Endothelial cell of umbilical vein (primary cell): ENCODE results near the gene KCNJ16. TPM values are rescaled to one million over a fixed set of nuclear protein-coding genes. Genes with fewer than 3 reads are reported as not detected.

ENCODE experiments used
- BruUV-seq: library from RNA; stranded (reverse); fragments of 400-500 nt; replicated peaks from 2 replicates; lab custom pipeline; 2021; lab: Mats Ljungman, UMichigan
- CTCF ChIA-PET: fragments of 300-600, 350-600 bp; sonication (Branson Sonifier 250); formaldehyde crosslinking; loops from one replicate; lab custom pipeline; 2021; ENCODE audit warnings: antibody characterized with exemption, inconsistent platforms; lab: Charles Lee
- POLR2A ChIA-PET: fragments of 300-600, 350-600 bp; sonication (Branson Sonifier 250); formaldehyde crosslinking; loops from one replicate; lab custom pipeline; 2021; ENCODE audit warnings: antibody characterized with exemption, inconsistent platforms; lab: Charles Lee
- DNase-seq: peaks from one replicate; pipeline ENCODE4 v3.0.0-alpha.2; 2011; ENCODE audit warnings: low read depth, low spot score
- FAIRE-seq: peaks from 2 replicates; lab custom pipeline; 2011; peaks lifted over from hg19 to GRCh38; lab: Jason Lieb, UNC
- H2AFZ ChIP-seq: 2 replicates; pipeline ENCODE4 v1.6.0; 2012; ENCODE audit warnings: low read depth, low read length, control low read depth, inconsistent platforms
- H3K27ac ChIP-seq: 2 replicates; pipeline ENCODE4 v1.5.1; 2011; ENCODE audit warnings: low read depth, mild to moderate bottlenecking, control low read depth, low read length, moderate library complexity; ENCODE audit not compliant: insufficient read depth
- H3K27me3 ChIP-seq, 2 experiments: 2 replicates each; pipeline versions ENCODE4 v1.6.0 to v1.6.1; 2011; ENCODE audit warnings: low read length in 2 of 2, mixed read lengths in 1 of 2; ENCODE audit not compliant: control insufficient read depth in 2 of 2, insufficient read depth in 2 of 2
- H3K36me3 ChIP-seq, 2 experiments: 2 replicates in 1 of 2; 3 replicates in 1 of 2; pipeline ENCODE4 v1.5.1; 2011; ENCODE audit warnings: low read length in 2 of 2, mild to moderate bottlenecking in 1 of 2, moderate library complexity in 1 of 2; ENCODE audit not compliant: control insufficient read depth in 2 of 2, insufficient read depth in 2 of 2; ENCODE audit errors: extremely low read depth in 1 of 2
- H3K4me1 ChIP-seq: 3 replicates; pipeline ENCODE4 v1.5.1; 2011; ENCODE audit warnings: mild to moderate bottlenecking, low read length; ENCODE audit not compliant: control insufficient read depth, insufficient read depth; ENCODE audit errors: extremely low read depth
- H3K4me2 ChIP-seq: 2 replicates; pipeline ENCODE4 v1.6.1; 2011; ENCODE audit warnings: low read length, control low read depth, mixed read lengths; ENCODE audit not compliant: insufficient read depth
- H3K4me3 ChIP-seq, 3 experiments: fragments of 200-600 bp in 1 of 3; sonication (generic), shearing (Covaris generic) in 1 of 3; replicated peaks in 1 of 3; 2 replicates each; pipeline ENCODE4 v1.5.1; 2011 to 2016; ENCODE audit warnings: control low read depth in 3 of 3, low read length in 3 of 3, mild to moderate bottlenecking in 2 of 3, inconsistent platforms in 1 of 3, low read depth in 1 of 3, moderate library complexity in 1 of 3; ENCODE audit not compliant: insufficient read depth in 1 of 3
- H3K79me2 ChIP-seq: 2 replicates; pipeline ENCODE4 v1.6.0; 2012; ENCODE audit warnings: low read length, inconsistent platforms; ENCODE audit not compliant: control insufficient read depth, insufficient read depth
- H3K9ac ChIP-seq: replicated peaks from 2 replicates; pipeline ENCODE3; 2011; ENCODE audit warnings: low read length, control low read depth; ENCODE audit not compliant: insufficient read depth; ENCODE audit errors: extremely low read depth
- H3K9me1 ChIP-seq: replicated peaks from 3 replicates; pipeline ENCODE4 v1.6.0; 2011; ENCODE audit warnings: mild to moderate bottlenecking, low read length; ENCODE audit not compliant: control insufficient read depth, insufficient read depth; ENCODE audit errors: extremely low read depth
- H3K9me3 ChIP-seq: replicated peaks from 2 replicates; pipeline ENCODE4 v1.5.1; 2012; ENCODE audit warnings: low read length, inconsistent platforms; ENCODE audit not compliant: control insufficient read depth, insufficient read depth
- H4K20me1 ChIP-seq: replicated peaks from 2 replicates; pipeline ENCODE3; 2011; ENCODE audit warnings: mild to moderate bottlenecking, low read length; ENCODE audit not compliant: control insufficient read depth, insufficient read depth; ENCODE audit errors: extremely low read depth
- EZH2 ChIP-seq: IDR thresholded peaks from 2 replicates; pipeline ENCODE4 v1.6.1; 2012; ENCODE audit warnings: borderline replicate concordance, low read depth, mild to moderate bottlenecking, moderate library complexity, low read length, inconsistent platforms; ENCODE audit not compliant: severe bottlenecking
- FOS ChIP-seq: IDR thresholded peaks from 2 replicates; pipeline ENCODE4 v1.6.1; 2011; ENCODE audit warnings: mild to moderate bottlenecking, low read length, moderate library complexity, borderline replicate concordance; ENCODE audit not compliant: insufficient read depth
- GATA2 ChIP-seq: IDR thresholded peaks from 2 replicates; pipeline ENCODE4 v1.7.0; 2011; ENCODE audit warnings: low read depth, mild to moderate bottlenecking, moderate library complexity, mixed read lengths, low read length; ENCODE audit not compliant: insufficient read length, insufficient read depth
- JUN ChIP-seq: IDR thresholded peaks from 2 replicates; pipeline ENCODE4 v1.6.1; 2011; ENCODE audit warnings: borderline replicate concordance, low read depth; ENCODE audit not compliant: insufficient read length, insufficient read depth
- MYC ChIP-seq: IDR thresholded peaks from one replicate; pipeline ENCODE4 v1.6.1; 2011; ENCODE audit warnings: mild to moderate bottlenecking, low read depth, low read length
- POLR2A ChIP-seq: IDR thresholded peaks from 2 replicates; pipeline ENCODE4 v1.6.1; 2012; ENCODE audit warnings: low read depth, mild to moderate bottlenecking, control low read depth, low read length
- POLR2AphosphoS5 ChIP-seq: IDR thresholded peaks from 2 replicates; pipeline ENCODE4 v1.6.1; 2012; ENCODE audit warnings: low read depth, mild to moderate bottlenecking, control low read depth, low read length, moderate library complexity; ENCODE audit not compliant: insufficient read depth
- dilution Hi-C: fragments of 300-500 bp; cut with MboI; formaldehyde crosslinking; loops from one replicate; pipeline ENCODE4 v1.15.0; 2019; ENCODE audit warnings: low sequenced_read_pairs; ENCODE audit not compliant: extremely low pct_ligation_motif_present
- intact Hi-C: fragments of 100-400 bp; cut with micrococcal nuclease; formaldehyde crosslinking; loops from one replicate; pipeline ENCODE4 v1.10.0; 2022
- polyA plus RNA-seq, 4 experiments: library from polyadenylated mRNA; depleted of rRNA in 3 of 4; stranded (reverse) in 3 of 4; unstranded in 1 of 4; fragments of >200 nt; gene quantifications; 2 replicates each; pipeline versions ENCODE4 v1.2.1 to v1.2.3, GENCODE V29; 2011 to 2012; ENCODE audit warnings: missing spikeins in 1 of 4
- total RNA-seq: library from RNA; stranded (reverse); gene quantifications from 2 replicates; pipeline ENCODE4 v1.2.3, GENCODE V29; 2021
- TF ChIP-seq, protein P1 (sequence below), 2 donors: IDR thresholded peaks; 1 replicate in 1 of 2; 2 replicates in 1 of 2; pipeline ENCODE4 v1.5.1; 2011; ENCODE audit warnings: low read length in 2 of 2, mild to moderate bottlenecking in 2 of 2, moderate library complexity in 2 of 2, control low read depth in 1 of 2, inconsistent platforms in 1 of 2, low read depth in 1 of 2; ENCODE audit not compliant: insufficient read depth in 1 of 2; ENCODE audit errors: extremely low read depth in 1 of 2
- TF ChIP-seq, protein P2 (sequence below): IDR thresholded peaks from 2 replicates; pipeline ENCODE4 v1.6.1; 2011; ENCODE audit not compliant: insufficient read depth, insufficient read length

KCNJ16 gene
- total and polyA plus RNA-seq, 2 donors (not counting 3 experiments of a cell fraction or from before 2014, with no cell fraction given) = 0.07 TPM; not detected in 1

DNA sequence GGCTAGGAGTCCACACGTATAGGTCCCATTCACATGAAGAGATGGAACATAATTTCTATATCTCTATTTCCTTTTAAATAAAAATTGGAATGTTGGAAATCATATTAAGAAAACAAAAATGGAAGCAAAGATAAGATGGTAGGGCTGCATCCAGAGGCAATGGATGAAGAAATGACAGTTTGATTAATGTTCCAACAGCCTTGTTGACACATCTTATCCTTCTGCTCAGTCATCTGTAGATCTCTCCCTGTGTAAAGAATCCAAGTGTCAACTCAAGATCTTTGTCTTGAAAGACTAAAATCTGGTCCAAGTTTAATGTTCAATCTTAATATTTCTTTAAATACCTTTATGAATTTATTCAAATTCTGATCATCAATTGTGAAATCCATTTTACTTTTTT is 86.5 kb downstream of the KCNJ16 start:
- no peak overlapping the region for H3K9ac ChIP-seq
- no peak overlapping the region for H3K27ac ChIP-seq
- TF ChIP-seq POLR2AphosphoS5 = no peak
- TF ChIP-seq JUN = no peak
- no peak for TF ChIP-seq FOS
- no peak for TF ChIP-seq GATA2
- no peak for TF ChIP-seq POLR2A
- no peak for TF ChIP-seq EZH2
- TF ChIP-seq, protein P1, sequence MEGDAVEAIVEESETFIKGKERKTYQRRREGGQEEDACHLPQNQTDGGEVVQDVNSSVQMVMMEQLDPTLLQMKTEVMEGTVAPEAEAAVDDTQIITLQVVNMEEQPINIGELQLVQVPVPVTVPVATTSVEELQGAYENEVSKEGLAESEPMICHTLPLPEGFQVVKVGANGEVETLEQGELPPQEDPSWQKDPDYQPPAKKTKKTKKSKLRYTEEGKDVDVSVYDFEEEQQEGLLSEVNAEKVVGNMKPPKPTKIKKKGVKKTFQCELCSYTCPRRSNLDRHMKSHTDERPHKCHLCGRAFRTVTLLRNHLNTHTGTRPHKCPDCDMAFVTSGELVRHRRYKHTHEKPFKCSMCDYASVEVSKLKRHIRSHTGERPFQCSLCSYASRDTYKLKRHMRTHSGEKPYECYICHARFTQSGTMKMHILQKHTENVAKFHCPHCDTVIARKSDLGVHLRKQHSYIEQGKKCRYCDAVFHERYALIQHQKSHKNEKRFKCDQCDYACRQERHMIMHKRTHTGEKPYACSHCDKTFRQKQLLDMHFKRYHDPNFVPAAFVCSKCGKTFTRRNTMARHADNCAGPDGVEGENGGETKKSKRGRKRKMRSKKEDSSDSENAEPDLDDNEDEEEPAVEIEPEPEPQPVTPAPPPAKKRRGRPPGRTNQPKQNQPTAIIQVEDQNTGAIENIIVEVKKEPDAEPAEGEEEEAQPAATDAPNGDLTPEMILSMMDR (IDR thresholded peaks at IDR 0.05; ENCODE audit: extremely low read depth in 1 of 2, insufficient read depth in 1 of 2, low read depth in 1 of 2, low read length in 2 of 2) = no peak
- TF ChIP-seq, protein P2, sequence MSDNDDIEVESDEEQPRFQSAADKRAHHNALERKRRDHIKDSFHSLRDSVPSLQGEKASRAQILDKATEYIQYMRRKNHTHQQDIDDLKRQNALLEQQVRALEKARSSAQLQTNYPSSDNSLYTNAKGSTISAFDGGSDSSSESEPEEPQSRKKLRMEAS = no peak
- no peak for TF ChIP-seq MYC
- DNase-seq = no peak
- FAIRE-seq = no peak
- no peaks in the 10 kb centered on the region for H4K20me1 ChIP-seq
- POLR2A ChIA-PET = no interaction called here
- H2AFZ ChIP-seq = no peak overlapping the region
- intact Hi-C loops (no loop called here), dilution Hi-C loops (no loop called here)
- H3K4me1 ChIP-seq = peaks cover 50% of the 10 kb centered on the region
- CTCF ChIA-PET = no interaction called here
- no peaks in the 10 kb centered on the region for H3K9me1 ChIP-seq
- no TSS peak for BruUV-seq
- H3K9me3 ChIP-seq = no peaks in the 10 kb centered on the region
- H3K79me2 ChIP-seq = no peaks in the 10 kb centered on the region
- H3K36me3 ChIP-seq = no peaks in the 10 kb centered on the region
- H3K27me3 ChIP-seq = no peaks in the 10 kb centered on the region
- H3K4me3 ChIP-seq = no peak overlapping the region
- no peak overlapping the region for H3K4me2 ChIP-seq
